OCI-LY7 (cell line): Measurements from ENCODE around the gene COLEC12.

Experiments used
- EZH2phosphoT487 ChIP-seq: fragments of 200-600 bp; sonication (generic); IDR thresholded peaks from 2 replicates; pipeline ENCODE4 v1.6.1; 2018; ENCODE audit warnings: low read depth, borderline replicate concordance, mild to moderate bottlenecking, mixed run types, antibody characterized with exemption, low read length, moderate library complexity, mixed read lengths
- TF ChIP-seq, protein P1 (sequence below): fragments of 200-600 bp; sonication (generic); conservative IDR thresholded peaks from 2 replicates; pipeline ENCODE4 v1.5.1; 2014; ENCODE audit warnings: mild to moderate bottlenecking, antibody characterized with exemption, low read length, moderate library complexity, mixed read lengths

DNA sequence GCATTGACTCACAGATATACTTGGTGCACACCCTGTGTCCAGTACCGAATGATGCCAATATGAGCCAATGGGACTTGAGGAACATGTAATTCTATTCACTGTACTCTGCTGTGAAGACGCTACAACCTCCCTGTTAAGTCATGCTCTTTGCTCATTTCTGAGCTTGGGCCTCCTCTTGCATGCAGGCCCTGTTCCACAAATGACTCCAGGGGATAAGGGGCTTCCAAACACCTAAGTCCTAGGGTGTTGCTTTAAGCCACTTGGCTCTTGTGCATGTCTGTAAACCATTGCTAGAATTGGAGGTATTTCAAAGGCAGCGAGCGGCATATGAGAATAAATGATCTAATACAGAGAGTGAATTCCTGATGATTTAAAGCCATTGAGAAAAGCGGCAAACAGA, 126.7 kb downstream of the COLEC12 start:
- TF ChIP-seq, protein P1, sequence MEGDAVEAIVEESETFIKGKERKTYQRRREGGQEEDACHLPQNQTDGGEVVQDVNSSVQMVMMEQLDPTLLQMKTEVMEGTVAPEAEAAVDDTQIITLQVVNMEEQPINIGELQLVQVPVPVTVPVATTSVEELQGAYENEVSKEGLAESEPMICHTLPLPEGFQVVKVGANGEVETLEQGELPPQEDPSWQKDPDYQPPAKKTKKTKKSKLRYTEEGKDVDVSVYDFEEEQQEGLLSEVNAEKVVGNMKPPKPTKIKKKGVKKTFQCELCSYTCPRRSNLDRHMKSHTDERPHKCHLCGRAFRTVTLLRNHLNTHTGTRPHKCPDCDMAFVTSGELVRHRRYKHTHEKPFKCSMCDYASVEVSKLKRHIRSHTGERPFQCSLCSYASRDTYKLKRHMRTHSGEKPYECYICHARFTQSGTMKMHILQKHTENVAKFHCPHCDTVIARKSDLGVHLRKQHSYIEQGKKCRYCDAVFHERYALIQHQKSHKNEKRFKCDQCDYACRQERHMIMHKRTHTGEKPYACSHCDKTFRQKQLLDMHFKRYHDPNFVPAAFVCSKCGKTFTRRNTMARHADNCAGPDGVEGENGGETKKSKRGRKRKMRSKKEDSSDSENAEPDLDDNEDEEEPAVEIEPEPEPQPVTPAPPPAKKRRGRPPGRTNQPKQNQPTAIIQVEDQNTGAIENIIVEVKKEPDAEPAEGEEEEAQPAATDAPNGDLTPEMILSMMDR: no peak
- TF ChIP-seq EZH2phosphoT487: no peak
